ENCODE results near the gene ISOC2. TPM values are rescaled to one million over a fixed set of nuclear protein-coding genes. Genes with fewer than 3 reads are reported as not detected.

Gene ISOC2
- total and polyA plus RNA-seq, 9 of the 15 experiments (the other 6 are each of a cell fraction or from before 2014, with no cell fraction given), result 1.2 to 229 (median 58.3) TPM

- TF ChIP-seq STAT6 (CRISPR knock-in tag; IDR thresholded peaks at IDR 0.05) (peak; percentile 52; the same call in 1 of the 2 replicates), ATF4 (CRISPR knock-in tag; IDR thresholded peaks at IDR 0.05) (no peak), TEAD4 (IDR thresholded peaks at IDR 0.05; ENCODE audit: low read length) (no peak), TEAD4 (CRISPR knock-in tag; IDR thresholded peaks at IDR 0.05; ENCODE audit: borderline replicate concordance) (no peak), CHCHD3 (CRISPR knock-in tag; IDR thresholded peaks at IDR 0.05) (0 out of 2 replicates have a peak, but pooled peaks have one; percentile 45), ZNF146 (CRISPR knock-in tag; IDR thresholded peaks at IDR 0.05; ENCODE audit: unreplicated experiment) (no peak), SETDB1 (IDR thresholded peaks at IDR 0.05; ENCODE audit: low read length) (no peak), TARDBP (IDR thresholded peaks at IDR 0.05) (0 out of 2 replicates have a peak, but pooled peaks have one; percentile 57), FOS (IDR thresholded peaks at IDR 0.05; ENCODE audit: extremely low read depth, insufficient read length) (no peak), SMARCE1 (IDR thresholded peaks at IDR 0.05) (0 out of 2 replicates have a peak, but pooled peaks have one; percentile 13), ZNF184 (CRISPR knock-in tag; IDR thresholded peaks at IDR 0.05) (no peak), KLF13 (tag; IDR thresholded peaks at IDR 0.05; ENCODE audit: borderline replicate concordance, low read depth) (0 out of 2 replicates have a peak, but pooled peaks have one; percentile 19), ZNF639 (CRISPR knock-in tag; conservative IDR thresholded peaks at IDR 0.05 in 1 of 2, IDR thresholded peaks at IDR 0.05 in 1 of 2) (no peak), NRF1 (conservative IDR thresholded peaks at IDR 0.05 in 1 of 2, IDR thresholded peaks at IDR 0.05 in 1 of 2) (no peak), SIX5 (IDR thresholded peaks at IDR 0.05; ENCODE audit: borderline replicate concordance in 1 of 2, insufficient read depth in 1 of 2, low read depth in 1 of 2, low read length in 2 of 2) (no peak), ZNF263 (CRISPR knock-in tag; IDR thresholded peaks at IDR 0.05; ENCODE audit: borderline replicate concordance) (no peak), PHF8 (IDR thresholded peaks at IDR 0.05; ENCODE audit: borderline replicate concordance, low read length) (peak; percentile 43; the same call in 1 of the 2 replicates), ELF1 (tag; IDR thresholded peaks at IDR 0.05) (no peak), CHD4 (IDR thresholded peaks at IDR 0.05; ENCODE audit: insufficient read depth, insufficient replicate concordance, low read depth, low read length, poor library complexity, severe bottlenecking) (peak; percentile 69), HDAC8 (tag; IDR thresholded peaks at IDR 0.05) (0 out of 2 replicates have a peak, but pooled peaks have one; percentile 49), ADNP (tag; IDR thresholded peaks at IDR 0.05) (peak; percentile 88)
- TF ChIP-seq, protein P1, sequence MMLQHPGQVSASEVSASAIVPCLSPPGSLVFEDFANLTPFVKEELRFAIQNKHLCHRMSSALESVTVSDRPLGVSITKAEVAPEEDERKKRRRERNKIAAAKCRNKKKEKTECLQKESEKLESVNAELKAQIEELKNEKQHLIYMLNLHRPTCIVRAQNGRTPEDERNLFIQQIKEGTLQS (IDR thresholded peaks at IDR 0.05), result no peak
- TF ChIP-seq, protein P1 (CRISPR knock-in tag; conservative IDR thresholded peaks at IDR 0.05), result no peak
These were observed 52.9 kb downstream of the ISOC2 start (continued) for GRCh38 chr19:55408533-55408872.
